HepG2 (cell line): ENCODE data around the gene KIAA0040. TPM values are rescaled to one million over a fixed set of nuclear protein-coding genes. Genes with fewer than 3 reads are reported as not detected.

Experiments
- ATAC-seq: fragments of 200-7000 bp; cut with Tn5 transposase; 3 replicates; pipeline ENCODE4 v1.9.1; 2020; ENCODE audit warnings: mild to moderate bottlenecking, moderate library complexity
- BruUV-seq: library from RNA; stranded (reverse); fragments of 400-500 nt; replicated peaks from 2 replicates; lab custom pipeline; 2021; lab: Mats Ljungman, UMichigan
- CTCF ChIA-PET: fragments of 300-600 bp; formaldehyde crosslinking; extraction: SDS; loops from one replicate; lab custom pipeline; 2021; ENCODE audit warnings: low total read pairs, inconsistent platforms, low intra/inter-chr PET ratio; lab: Yijun Ruan, JAX
- POLR2A ChIA-PET: fragments of 350-600 bp; sonication (Branson Sonifier 250); formaldehyde crosslinking; loops from one replicate; lab custom pipeline; 2020; ENCODE audit warnings: antibody characterized with exemption, inconsistent platforms; lab: Yijun Ruan, JAX
- DNase-seq: peaks from one replicate; pipeline ENCODE4 v3.0.0-alpha.2; 2015; ENCODE audit warnings: low spot score
- FAIRE-seq: peaks from 3 replicates; lab custom pipeline; 2011; peaks lifted over from hg19 to GRCh38; lab: Jason Lieb, UNC
- H2AFZ ChIP-seq: one replicate; pipeline ENCODE4 v1.6.1; 2011; ENCODE audit warnings: low read length, inconsistent platforms
- H3K27ac ChIP-seq: fragments of 300-600 bp; 3 replicates; pipeline ENCODE4 v1.8.0; 2011; ENCODE audit warnings: mixed run types, mild to moderate bottlenecking, mixed read lengths, low read length, inconsistent platforms; ENCODE audit not compliant: insufficient read depth; ENCODE audit errors: extremely low read length
- H3K27me3 ChIP-seq, 2 experiments: fragments of 200-600 bp in 1 of 2; 2 replicates in 1 of 2; 3 replicates in 1 of 2; pipeline versions ENCODE4 v1.6.0 to v1.8.0; 2011; ENCODE audit warnings: low read length in 2 of 2, mild to moderate bottlenecking in 2 of 2, moderate library complexity in 2 of 2, inconsistent platforms in 1 of 2; ENCODE audit not compliant: insufficient read depth in 2 of 2, control insufficient read depth in 1 of 2
- H3K36me3 ChIP-seq, 2 experiments: fragments of 200-600 bp in 1 of 2; replicated peaks in 1 of 2; 2 replicates in 1 of 2; 3 replicates in 1 of 2; pipeline versions ENCODE4 v1.5.1 to v1.8.0; 2011; ENCODE audit warnings: low read length in 2 of 2, inconsistent platforms in 1 of 2; ENCODE audit not compliant: insufficient read depth in 2 of 2, control insufficient read depth in 1 of 2
- H3K4me1 ChIP-seq: 2 replicates; pipeline ENCODE4 v1.5.1; 2012; ENCODE audit warnings: low read length, inconsistent platforms; ENCODE audit not compliant: insufficient read depth
- H3K4me2 ChIP-seq: 2 replicates; pipeline ENCODE4 v1.6.0; 2011; ENCODE audit warnings: low read depth, low read length, inconsistent platforms
- H3K4me3 ChIP-seq, 3 experiments: fragments of 200-600 bp in 1 of 3; sonication (generic), shearing (Covaris generic) in 1 of 3; replicated peaks in 1 of 3; 2 replicates each; pipeline ENCODE4 v1.5.1; 2011 to 2016; ENCODE audit warnings: low read length in 3 of 3, inconsistent platforms in 2 of 3, low read depth in 2 of 3, mild to moderate bottlenecking in 2 of 3, control low read depth in 1 of 3, mixed read lengths in 1 of 3; ENCODE audit not compliant: insufficient read depth in 1 of 3
- H3K79me2 ChIP-seq: one replicate; pipeline ENCODE4 v1.6.1; 2011; ENCODE audit warnings: low read length, inconsistent platforms; ENCODE audit not compliant: insufficient read depth
- H3K9ac ChIP-seq: 2 replicates; pipeline ENCODE4 v1.6.0; 2011; ENCODE audit warnings: mild to moderate bottlenecking, low read depth, low read length, inconsistent platforms; ENCODE audit not compliant: insufficient read depth
- H3K9me3 ChIP-seq: 2 replicates; pipeline ENCODE4 v1.5.1; 2012; ENCODE audit warnings: mild to moderate bottlenecking, low read length
- H4K20me1 ChIP-seq: 2 replicates; pipeline ENCODE4 v1.6.0; 2011; ENCODE audit warnings: inconsistent platforms, mild to moderate bottlenecking, low read length, moderate library complexity; ENCODE audit not compliant: insufficient read depth
- FOXA1 ChIP-seq, 2 experiments: fragments of 450-650 bp in 1 of 2; sonication (generic) in 1 of 2; formaldehyde crosslinking in 1 of 2; IDR thresholded peaks; 2 replicates each; pipeline versions ENCODE4 v1.4.0 to v1.6.1; 2016 to 2020; ENCODE audit warnings: missing genetic modification reagents in 1 of 2
- FOXP1 ChIP-seq, 2 experiments: fragments of 450-650 bp in 1 of 2; IDR thresholded peaks; 2 replicates each; pipeline ENCODE4 v1.6.1; 2017 to 2018; ENCODE audit warnings: antibody characterized with exemption in 1 of 2
- KAT2B ChIP-seq: fragments of 150-350 bp; IDR thresholded peaks from 2 replicates; pipeline ENCODE4 v1.6.1; 2014; ENCODE audit warnings: low read depth, low read length, borderline replicate concordance
- NFIB ChIP-seq: sonication (generic); formaldehyde crosslinking; IDR thresholded peaks from 2 replicates; pipeline ENCODE4 v1.9.0; 2021; ENCODE audit warnings: missing genetic modification reagents, mild to moderate bottlenecking, borderline replicate concordance
- NR1H2 ChIP-seq: sonication (generic); formaldehyde crosslinking; IDR thresholded peaks from 2 replicates; pipeline ENCODE4 v1.8.1; 2022; ENCODE audit warnings: low read depth, missing genetic modification reagents, borderline replicate concordance
- ONECUT2 ChIP-seq: sonication (generic); formaldehyde crosslinking; IDR thresholded peaks from 2 replicates; pipeline ENCODE4 v1.4.0; 2020; ENCODE audit warnings: missing genetic modification reagents
- PHF20 ChIP-seq: sonication (generic); formaldehyde crosslinking; IDR thresholded peaks from 2 replicates; pipeline ENCODE4 v1.5.0; 2020; ENCODE audit warnings: mild to moderate bottlenecking, missing genetic modification reagents
- RAD21 ChIP-seq: fragments of 450-650 bp; formaldehyde crosslinking; IDR thresholded peaks from 2 replicates; pipeline ENCODE4 v1.5.0; 2020; ENCODE audit warnings: mild to moderate bottlenecking
- RXRB ChIP-seq: IDR thresholded peaks from 2 replicates; pipeline ENCODE4 v1.6.1; 2016; ENCODE audit warnings: borderline replicate concordance, missing genetic modification reagents, missing compliant biosample characterization
- SMARCC2 ChIP-seq: fragments of 450-650 bp; IDR thresholded peaks from 2 replicates; pipeline ENCODE4 v1.6.1; 2017; ENCODE audit warnings: antibody characterized with exemption, mild to moderate bottlenecking
- SMC3 ChIP-seq: IDR thresholded peaks from 2 replicates; pipeline ENCODE4 v1.6.1; 2011; ENCODE audit warnings: low read length, improper control_type of control experiment
- ZBTB38 ChIP-seq: sonication (generic); formaldehyde crosslinking; IDR thresholded peaks from 2 replicates; pipeline ENCODE4 v1.5.1; 2020; ENCODE audit warnings: mild to moderate bottlenecking, missing genetic modification reagents
- ZEB1 ChIP-seq: IDR thresholded peaks from 2 replicates; pipeline ENCODE4 v1.6.1; 2012; ENCODE audit warnings: mild to moderate bottlenecking, low read depth, inconsistent platforms; ENCODE audit not compliant: insufficient replicate concordance
- ZFP36 ChIP-seq: fragments of 150-350 bp; IDR thresholded peaks from 2 replicates; pipeline ENCODE4 v1.6.1; 2018; ENCODE audit warnings: borderline replicate concordance, low read length, low read depth; ENCODE audit not compliant: partially characterized antibody
- ZNF468 ChIP-seq: sonication (generic); formaldehyde crosslinking; IDR thresholded peaks from 2 replicates; pipeline ENCODE4 v1.8.0; 2022; ENCODE audit warnings: mild to moderate bottlenecking, moderate library complexity, missing genetic modification reagents
- WGBS: methylation state at CpG from one replicate; pipeline ENCODE4 v1.1.6; 2017; ENCODE audit warnings: low lambda C conversion rate; 5-methylcytosine and 5-hydroxymethylcytosine counted together
- in situ Hi-C: cut with HindIII; loops from 2 replicates; pipeline ENCODE4 v1.10.0; 2017; ENCODE audit warnings: low pct_unique_long_range_greater_than_20kb; ENCODE audit not compliant: extremely low pct_ligation_motif_present
- intact Hi-C: fragments of 100-400 bp; cut with micrococcal nuclease; formaldehyde crosslinking; loops from one replicate; pipeline ENCODE4 v1.10.0; 2022; ENCODE audit not compliant: unreplicated experiment
- polyA plus RNA-seq, 8 experiments: library from polyadenylated mRNA; depleted of rRNA in 3 of 8; stranded (reverse) in 7 of 8; unstranded in 1 of 8; fragments of >200 nt; fragmentation: Illumina TruSeq in 4 of 8; extraction: Trizol in 4 of 8; gene quantifications; 2 replicates each; pipeline versions ENCODE4 v1.2.1 to v1.2.3, GENCODE V29; 2011 to 2016; ENCODE audit warnings: low read depth in 4 of 8, missing spikeins in 1 of 8, mixed read lengths in 1 of 8; ENCODE audit not compliant: insufficient read depth in 1 of 8
- total RNA-seq, 5 experiments: library from RNA; depleted of rRNA; stranded (reverse); fragments of >200 nt; fragmentation: Illumina TruSeq; extraction: Trizol; gene quantifications; 2 replicates each; pipeline ENCODE4 v1.2.3, GENCODE V29; 2016; ENCODE audit warnings: low read depth in 1 of 5
- TF ChIP-seq, protein P1 (sequence below): sonication (generic); formaldehyde crosslinking; IDR thresholded peaks from 2 replicates; pipeline ENCODE4 v1.4.0; 2020; ENCODE audit warnings: missing genetic modification reagents
- TF ChIP-seq, protein P2 (sequence below): sonication (generic); formaldehyde crosslinking; IDR thresholded peaks from 2 replicates; pipeline ENCODE4 v1.5.0; 2020; ENCODE audit warnings: mild to moderate bottlenecking, missing genetic modification reagents, moderate library complexity

KIAA0040 gene
- total and polyA plus RNA-seq, 2 of the 13 experiments (the other 11 are each of a cell fraction or from before 2014, with no cell fraction given), result 0.24 to 0.26 TPM

DNA sequence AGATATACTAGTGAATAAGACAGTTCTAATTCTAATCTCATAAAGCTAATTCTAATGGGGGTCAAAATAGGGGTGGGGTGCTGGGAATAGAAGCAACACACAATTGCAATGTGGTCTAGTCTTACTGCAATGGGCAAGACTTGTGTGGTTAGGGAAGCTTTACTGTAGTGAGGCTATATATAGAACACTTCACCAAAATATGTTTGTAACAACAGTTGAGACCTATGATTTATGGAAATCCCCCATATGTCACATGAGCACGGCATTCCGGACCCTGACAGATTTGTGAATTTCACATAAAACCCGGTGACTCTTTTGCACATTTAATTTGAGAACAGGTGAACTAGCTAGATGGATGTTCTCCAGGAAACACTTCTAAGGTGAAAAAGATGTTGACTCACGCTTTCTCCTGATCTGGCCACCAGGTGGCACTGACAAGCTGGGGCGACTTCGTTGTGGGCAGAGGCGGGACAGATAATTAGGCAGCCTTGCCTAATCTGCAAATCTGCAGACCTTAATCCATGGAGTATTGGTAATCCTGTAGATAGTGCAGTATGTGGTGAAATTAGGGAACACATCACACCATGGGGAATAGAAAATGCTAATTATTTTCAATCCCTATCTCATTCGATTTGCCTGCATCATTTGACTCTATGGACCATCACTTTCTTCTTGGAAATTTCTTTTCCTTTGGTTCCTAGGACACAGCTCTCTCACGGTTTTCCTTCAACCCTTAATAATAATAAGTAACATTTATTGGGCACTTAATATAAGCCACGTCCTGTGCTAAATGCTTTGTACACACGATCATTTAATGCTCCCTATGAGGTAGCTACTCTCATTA, 37.7 kb downstream of the KIAA0040 start (continued):
- TF ChIP-seq ZEB1 (no peak), NR1H2 (CRISPR knock-in tag) (no peak), ZNF468 (CRISPR knock-in tag) (no peak), FOXA1 (IDR thresholded peaks at IDR 0.05) (no peak), FOXA1 (CRISPR knock-in tag; IDR thresholded peaks at IDR 0.05) (peak; percentile 86), SMARCC2 (no peak), ZBTB38 (CRISPR knock-in tag) (no peak), FOXP1 (IDR thresholded peaks at IDR 0.05) (no peak), FOXP1 (CRISPR knock-in tag; IDR thresholded peaks at IDR 0.05) (no peak), RXRB (CRISPR knock-in tag) (no peak)

DNA sequence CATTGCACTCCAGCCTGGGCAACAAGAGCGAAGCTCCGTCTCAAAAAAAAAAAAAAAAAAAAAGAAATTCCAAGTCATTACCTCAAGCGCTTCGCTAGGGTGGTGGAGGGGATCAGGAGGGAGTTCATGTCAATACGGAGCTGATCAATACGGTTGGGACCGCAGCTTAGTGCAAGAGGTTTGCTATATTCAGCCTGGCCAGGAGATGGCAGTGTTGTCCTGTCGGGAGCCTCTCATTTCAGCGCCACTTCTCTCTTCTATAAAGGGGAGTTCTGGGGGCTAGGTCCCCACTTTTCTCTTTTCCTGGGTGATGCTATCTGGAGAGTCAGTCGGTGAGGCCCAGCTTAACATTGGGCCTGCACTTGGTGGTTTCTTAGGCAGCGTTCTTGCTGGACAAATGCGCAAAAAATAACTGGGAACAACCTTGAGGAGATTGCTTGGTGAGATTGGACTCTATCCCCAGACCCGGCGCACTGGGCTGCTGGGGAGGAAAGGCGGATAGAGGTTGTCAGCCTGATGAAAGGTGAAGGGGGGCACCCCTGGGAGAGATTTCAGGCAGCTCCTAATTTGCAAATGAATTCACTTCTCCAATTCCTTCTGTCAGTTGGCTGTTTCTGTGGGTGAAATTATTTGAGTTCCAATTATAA, 40.4 kb downstream of the KIAA0040 start:
- Histone ChIP-seq H3K9ac (no peak overlapping the region), H3K4me2 (no peak overlapping the region), H3K27ac (no peak overlapping the region), H3K27me3 (peaks cover 0 to 6% of the 10 kb centered on the region in 2 experiments; a peak in 1 of 5 replicates), H3K9me3 (no peaks in the 10 kb centered on the region), H3K4me1 (no peaks in the 10 kb centered on the region), H3K36me3 (no peaks in the 10 kb centered on the region), H4K20me1 (no peaks in the 10 kb centered on the region), H3K79me2 (no peaks in the 10 kb centered on the region), H2AFZ (peak overlapping the region; percentile 63), H3K4me3 (no peak overlapping the region)
- peak; percentile 32 for DNase-seq
- in situ Hi-C loops (loop anchor here (5.0 to 25.0 kb wide), 4 partner anchors 170 to 1685 kb away; no protein-coding TSS in a partner anchor), intact Hi-C loops (loop anchor here (1.0 to 10.0 kb wide), 3 partner anchors 40 to 923 kb away; partner anchors contain the start of gene KIAA0040)
- peak; percentile 65 for FAIRE-seq
- ChIA-PET CTCF (interaction anchor here (4.1 kb wide), 1 partner anchor 166 kb away, joined by 47 read pairs; no protein-coding TSS in a partner anchor), POLR2A (no interaction called here)
- 2% methylated on average over 15 of the region's 15 CpGs for WGBS
- peak; percentile 89 for ATAC-seq
- BruUV-seq, result no TSS peak
- TF ChIP-seq PHF20, result no peak
- TF ChIP-seq SMC3, result peak; percentile 59
- peak; percentile 69 for TF ChIP-seq RAD21
- TF ChIP-seq, protein P1, sequence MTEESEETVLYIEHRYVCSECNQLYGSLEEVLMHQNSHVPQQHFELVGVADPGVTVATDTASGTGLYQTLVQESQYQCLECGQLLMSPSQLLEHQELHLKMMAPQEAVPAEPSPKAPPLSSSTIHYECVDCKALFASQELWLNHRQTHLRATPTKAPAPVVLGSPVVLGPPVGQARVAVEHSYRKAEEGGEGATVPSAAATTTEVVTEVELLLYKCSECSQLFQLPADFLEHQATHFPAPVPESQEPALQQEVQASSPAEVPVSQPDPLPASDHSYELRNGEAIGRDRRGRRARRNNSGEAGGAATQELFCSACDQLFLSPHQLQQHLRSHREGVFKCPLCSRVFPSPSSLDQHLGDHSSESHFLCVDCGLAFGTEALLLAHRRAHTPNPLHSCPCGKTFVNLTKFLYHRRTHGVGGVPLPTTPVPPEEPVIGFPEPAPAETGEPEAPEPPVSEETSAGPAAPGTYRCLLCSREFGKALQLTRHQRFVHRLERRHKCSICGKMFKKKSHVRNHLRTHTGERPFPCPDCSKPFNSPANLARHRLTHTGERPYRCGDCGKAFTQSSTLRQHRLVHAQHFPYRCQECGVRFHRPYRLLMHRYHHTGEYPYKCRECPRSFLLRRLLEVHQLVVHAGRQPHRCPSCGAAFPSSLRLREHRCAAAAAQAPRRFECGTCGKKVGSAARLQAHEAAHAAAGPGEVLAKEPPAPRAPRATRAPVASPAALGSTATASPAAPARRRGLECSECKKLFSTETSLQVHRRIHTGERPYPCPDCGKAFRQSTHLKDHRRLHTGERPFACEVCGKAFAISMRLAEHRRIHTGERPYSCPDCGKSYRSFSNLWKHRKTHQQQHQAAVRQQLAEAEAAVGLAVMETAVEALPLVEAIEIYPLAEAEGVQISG (CRISPR knock-in tag), result 0 out of 2 replicates have a peak, but pooled peaks have one; percentile 29
- no peak for TF ChIP-seq ZFP36
- peak; percentile 58; the same call in 1 of the 2 replicates for TF ChIP-seq ONECUT2 (CRISPR knock-in tag)
- TF ChIP-seq, protein P2, sequence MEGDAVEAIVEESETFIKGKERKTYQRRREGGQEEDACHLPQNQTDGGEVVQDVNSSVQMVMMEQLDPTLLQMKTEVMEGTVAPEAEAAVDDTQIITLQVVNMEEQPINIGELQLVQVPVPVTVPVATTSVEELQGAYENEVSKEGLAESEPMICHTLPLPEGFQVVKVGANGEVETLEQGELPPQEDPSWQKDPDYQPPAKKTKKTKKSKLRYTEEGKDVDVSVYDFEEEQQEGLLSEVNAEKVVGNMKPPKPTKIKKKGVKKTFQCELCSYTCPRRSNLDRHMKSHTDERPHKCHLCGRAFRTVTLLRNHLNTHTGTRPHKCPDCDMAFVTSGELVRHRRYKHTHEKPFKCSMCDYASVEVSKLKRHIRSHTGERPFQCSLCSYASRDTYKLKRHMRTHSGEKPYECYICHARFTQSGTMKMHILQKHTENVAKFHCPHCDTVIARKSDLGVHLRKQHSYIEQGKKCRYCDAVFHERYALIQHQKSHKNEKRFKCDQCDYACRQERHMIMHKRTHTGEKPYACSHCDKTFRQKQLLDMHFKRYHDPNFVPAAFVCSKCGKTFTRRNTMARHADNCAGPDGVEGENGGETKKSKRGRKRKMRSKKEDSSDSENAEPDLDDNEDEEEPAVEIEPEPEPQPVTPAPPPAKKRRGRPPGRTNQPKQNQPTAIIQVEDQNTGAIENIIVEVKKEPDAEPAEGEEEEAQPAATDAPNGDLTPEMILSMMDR (CRISPR knock-in tag), result peak; percentile 84
- no peak for TF ChIP-seq NFIB (CRISPR knock-in tag)
- TF ChIP-seq KAT2B, result peak; percentile 34; the same call in 1 of the 2 replicates
